Lower leg skin (tissue), 3 donors: ENCODE data around the gene NRXN3.

Source experiments
- CTCF ChIP-seq, 3 donors: fragments of 450-650 bp; IDR thresholded peaks; one replicate each; pipeline ENCODE4 v1.5.1; 2016; ENCODE audit warnings: antibody characterized with exemption in 3 of 3, mild to moderate bottlenecking in 3 of 3, moderate library complexity in 2 of 3
- POLR2A ChIP-seq, 2 donors: fragments of 450-650 bp; IDR thresholded peaks; one replicate each; pipeline ENCODE4 v1.6.1; 2016 to 2017; ENCODE audit warnings: antibody characterized with exemption in 2 of 2, mild to moderate bottlenecking in 1 of 2, moderate library complexity in 1 of 2

GRCh38 chr14:79011920-79012204 is 841.7 kb downstream of the NRXN3 start:
- TF ChIP-seq CTCF (IDR thresholded peaks at IDR 0.05), result no peak
- no peak for TF ChIP-seq POLR2A (IDR thresholded peaks at IDR 0.05)
